ENCODE measurements around the gene ATP6V0A4. TPM values are rescaled to one million over a fixed set of nuclear protein-coding genes. Genes with fewer than 3 reads are reported as not detected.

Gene ATP6V0A4
- total RNA-seq, 2 donors from 2014 or later = not detected

GRCh38 chr7:138665669-138666140 lies 132.3 kb downstream of the ATP6V0A4 start:
- no peak for TF ChIP-seq CTCF (IDR thresholded peaks at IDR 0.05)
- Histone ChIP-seq H3K36me3 (no peaks in the 10 kb centered on the region), H3K4me1 (no peaks in the 10 kb centered on the region), H3K27ac (no peak overlapping the region), H3K4me3 (no peak overlapping the region), H3K9ac (ENCODE audit: low read depth in 2 of 2, low read length in 2 of 2) (no peak overlapping the region), H3K9me3 (no peaks in the 10 kb centered on the region), H3K27me3 (no peaks in the 10 kb centered on the region)
- intact Hi-C loops (cut with DNase I) = no loop called here
- no peak for DNase-seq

- intact Hi-C loops (cut with DNase I) = no loop called here
- Histone ChIP-seq H3K9ac (ENCODE audit: low read depth in 2 of 2, low read length in 2 of 2) (no peak overlapping the region), H3K4me1 (no peaks in the 10 kb centered on the region), H3K27me3 (no peaks in the 10 kb centered on the region), H3K4me3 (no peak overlapping the region), H3K36me3 (no peaks in the 10 kb centered on the region), H3K9me3 (no peaks in the 10 kb centered on the region), H3K27ac (no peak overlapping the region)
- peak; percentile 26 for DNase-seq
- TF ChIP-seq CTCF (IDR thresholded peaks at IDR 0.05) = no peak
Observed at GRCh38 chr7:138665249-138665648, 132.7 kb downstream of the ATP6V0A4 start.

GRCh38 chr7:138663725-138664710 lies 134.0 kb downstream of the ATP6V0A4 start:
- Histone ChIP-seq H3K27ac (no peak overlapping the region), H3K27me3 (no peaks in the 10 kb centered on the region), H3K36me3 (no peaks in the 10 kb centered on the region), H3K9ac (ENCODE audit: low read depth in 2 of 2, low read length in 2 of 2) (peak overlapping the region in 1 of 2 donors; percentile 62), H3K9me3 (no peaks in the 10 kb centered on the region), H3K4me3 (peak overlapping the region; percentile 23), H3K4me1 (no peaks in the 10 kb centered on the region)
- intact Hi-C loops (cut with DNase I) = no loop called here
- peak; percentile 26 for DNase-seq
- TF ChIP-seq CTCF (IDR thresholded peaks at IDR 0.05) = no peak

GRCh38 chr7:138662991-138663320 lies 135.0 kb downstream of the ATP6V0A4 start:
- no peak for TF ChIP-seq CTCF (IDR thresholded peaks at IDR 0.05)
- intact Hi-C loops (cut with DNase I) = no loop called here

GRCh38 chr7:138662076-138662990 lies 135.7 kb downstream of the ATP6V0A4 start:
- Histone ChIP-seq H3K27me3 (no peaks in the 10 kb centered on the region), H3K9ac (ENCODE audit: low read depth in 2 of 2, low read length in 2 of 2) (no peak overlapping the region), H3K36me3 (no peaks in the 10 kb centered on the region), H3K27ac (no peak overlapping the region), H3K4me1 (no peaks in the 10 kb centered on the region), H3K9me3 (no peaks in the 10 kb centered on the region), H3K4me3 (no peak overlapping the region)
- no peak for DNase-seq
- intact Hi-C loops (cut with DNase I) = no loop called here
- TF ChIP-seq CTCF (IDR thresholded peaks at IDR 0.05) = no peak

More at GRCh38 chr7:138662991-138663320, 135.0 kb downstream of the ATP6V0A4 start:
- no peak for DNase-seq
- no peaks in the 10 kb centered on the region for H3K4me1 ChIP-seq
- no peak overlapping the region for H3K9ac ChIP-seq (ENCODE audit: low read depth in 2 of 2, low read length in 2 of 2)
- H3K9me3 ChIP-seq = no peaks in the 10 kb centered on the region
- H3K27ac ChIP-seq = no peak overlapping the region
- H3K36me3 ChIP-seq = no peaks in the 10 kb centered on the region
- H3K4me3 ChIP-seq = no peak overlapping the region
- H3K27me3 ChIP-seq = no peaks in the 10 kb centered on the region
